Testis (tissue), 3 donors: ENCODE measurements around the gene PSMB11. TPM values are rescaled to one million over a fixed set of nuclear protein-coding genes. Genes with fewer than 3 reads are reported as not detected.

ENCODE experiments used
- DNase-seq: peaks from one replicate; pipeline ENCODE4 v3.0.0-alpha.2; 2019
- H3K27ac ChIP-seq, 2 donors: fragments of 200-600 bp; sonication (generic); one replicate each; pipeline ENCODE4 v1.5.1; 2019
- H3K27me3 ChIP-seq: fragments of 200-600 bp; sonication (generic); one replicate; pipeline ENCODE4 v1.5.1; 2019
- H3K36me3 ChIP-seq: fragments of 200-600 bp; sonication (generic); one replicate; pipeline ENCODE4 v1.5.1; 2017; ENCODE audit warnings: low read depth; ENCODE audit errors: missing control alignments
- H3K4me1 ChIP-seq: fragments of 200-600 bp; sonication (generic); one replicate; pipeline ENCODE4 v1.5.1; 2019
- H3K4me3 ChIP-seq, 2 donors: fragments of 200-600 bp; sonication (generic); one replicate each; pipeline ENCODE4 v1.5.1; 2017 to 2019
- H3K9me3 ChIP-seq: fragments of 200-600 bp; sonication (generic); one replicate; pipeline ENCODE4 v1.5.1; 2017
- POLR2A ChIP-seq: fragments of 450-650 bp; IDR thresholded peaks from one replicate; pipeline ENCODE4 v1.6.1; 2017; ENCODE audit warnings: antibody characterized with exemption, mild to moderate bottlenecking, moderate library complexity
- WGBS, 2 donors: methylation state at CpG; one replicate each; pipeline ENCODE4 v1.1.5; 2018; 5-methylcytosine and 5-hydroxymethylcytosine counted together
- intact Hi-C: fragments of 100-400 bp; cut with DNase I; formaldehyde crosslinking; loops from one replicate; pipeline ENCODE4 v1.15.1; 2023; ENCODE audit warnings: low total_unique reads
- polyA plus RNA-seq: library from polyadenylated mRNA; stranded (reverse); fragments of 350-450 nt; fragmentation: Illumina TruSeq; extraction: RNeasy Lipid Tissue Mini Kit (QIAGEN cat#74804); gene quantifications from one replicate; pipeline ENCODE4 v1.2.3, GENCODE V29; 2014; ENCODE audit warnings: low read depth, low replicate concordance; ENCODE audit not compliant: insufficient read depth
- total RNA-seq, 2 donors: library from RNA; depleted of rRNA; stranded (reverse); fragments of >200 nt; gene quantifications; one replicate each; pipeline ENCODE4 v1.2.3, GENCODE V29; 2016
- TF ChIP-seq, protein P1 (sequence below), 3 experiments: fragments of 450-650 bp in 2 of 3; fragments of 200-600 bp in 1 of 3; sonication (generic) in 1 of 3; IDR thresholded peaks; one replicate each; pipeline ENCODE4 v1.5.1; 2016 to 2019; ENCODE audit warnings: antibody characterized with exemption in 3 of 3, mild to moderate bottlenecking in 2 of 3, moderate library complexity in 1 of 3

Gene PSMB11
- total and polyA plus RNA-seq, 3 donors from 2014 or later, result 0.12 to 0.31 (median 0.20) TPM

DNA sequence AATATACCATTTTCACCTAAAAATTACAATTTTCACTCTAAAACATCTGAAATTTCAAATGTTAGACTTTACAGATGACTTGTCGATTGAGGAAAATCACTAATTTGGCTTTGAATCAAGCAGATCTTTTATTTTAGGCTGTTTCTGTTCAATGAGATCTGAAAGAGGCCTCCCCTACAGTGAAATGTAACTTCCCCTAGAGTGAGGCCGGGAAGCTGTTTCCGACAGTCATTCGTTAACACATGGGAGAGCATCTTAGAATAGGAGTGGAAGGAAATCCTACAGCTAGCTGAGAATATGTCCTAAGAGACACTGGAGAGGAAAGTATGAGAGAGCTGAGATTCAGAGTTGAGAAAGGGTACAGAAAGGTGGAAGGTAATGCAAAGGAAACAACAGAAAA is 26.4 kb upstream of the PSMB11 start:
- intact Hi-C loops, result no loop called here
- TF ChIP-seq, protein P1, sequence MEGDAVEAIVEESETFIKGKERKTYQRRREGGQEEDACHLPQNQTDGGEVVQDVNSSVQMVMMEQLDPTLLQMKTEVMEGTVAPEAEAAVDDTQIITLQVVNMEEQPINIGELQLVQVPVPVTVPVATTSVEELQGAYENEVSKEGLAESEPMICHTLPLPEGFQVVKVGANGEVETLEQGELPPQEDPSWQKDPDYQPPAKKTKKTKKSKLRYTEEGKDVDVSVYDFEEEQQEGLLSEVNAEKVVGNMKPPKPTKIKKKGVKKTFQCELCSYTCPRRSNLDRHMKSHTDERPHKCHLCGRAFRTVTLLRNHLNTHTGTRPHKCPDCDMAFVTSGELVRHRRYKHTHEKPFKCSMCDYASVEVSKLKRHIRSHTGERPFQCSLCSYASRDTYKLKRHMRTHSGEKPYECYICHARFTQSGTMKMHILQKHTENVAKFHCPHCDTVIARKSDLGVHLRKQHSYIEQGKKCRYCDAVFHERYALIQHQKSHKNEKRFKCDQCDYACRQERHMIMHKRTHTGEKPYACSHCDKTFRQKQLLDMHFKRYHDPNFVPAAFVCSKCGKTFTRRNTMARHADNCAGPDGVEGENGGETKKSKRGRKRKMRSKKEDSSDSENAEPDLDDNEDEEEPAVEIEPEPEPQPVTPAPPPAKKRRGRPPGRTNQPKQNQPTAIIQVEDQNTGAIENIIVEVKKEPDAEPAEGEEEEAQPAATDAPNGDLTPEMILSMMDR (IDR thresholded peaks at IDR 0.05), result no peak
- no peak for TF ChIP-seq POLR2A
- Histone ChIP-seq H3K9me3 (no peaks in the 10 kb centered on the region), H3K27me3 (no peaks in the 10 kb centered on the region), H3K27ac (no peak overlapping the region), H3K4me1 (no peaks in the 10 kb centered on the region), H3K4me3 (no peak overlapping the region), H3K36me3 (no peaks in the 10 kb centered on the region)
- DNase-seq, result no peak
- WGBS, 2 donors, result 90 to 93% methylated on average over 4 of the region's 4 CpGs

DNA sequence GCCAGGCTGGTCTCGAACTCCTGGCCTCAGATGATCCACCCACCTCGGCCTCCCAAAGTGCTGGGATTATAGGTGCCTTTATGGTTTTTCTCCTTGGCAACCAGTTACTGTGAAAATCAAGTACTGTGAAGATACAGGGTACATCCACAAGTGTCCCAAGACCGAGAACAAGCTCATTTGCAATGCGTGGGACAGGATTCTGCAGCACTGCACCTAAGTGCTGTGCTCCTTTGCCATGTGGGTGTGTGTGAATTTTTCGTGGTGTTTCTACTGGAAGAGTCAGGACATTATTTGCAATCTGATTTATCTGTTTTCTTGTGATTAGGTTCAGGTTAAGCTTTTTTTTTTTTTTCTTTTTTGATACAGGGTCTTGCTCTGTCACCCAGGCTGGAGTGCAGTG is 24.9 kb upstream of the PSMB11 start:
- H3K4me3 ChIP-seq, result no peak overlapping the region
- no peaks in the 10 kb centered on the region for H3K27me3 ChIP-seq
- TF ChIP-seq POLR2A, result no peak
- TF ChIP-seq, protein P1 (IDR thresholded peaks at IDR 0.05), result no peak
- no peaks in the 10 kb centered on the region for H3K9me3 ChIP-seq
- H3K4me1 ChIP-seq, result no peaks in the 10 kb centered on the region
- H3K27ac ChIP-seq, result no peak overlapping the region
- WGBS, 2 donors, result 87 to 95% methylated on average over 5 of the region's 5 CpGs
- no peak for DNase-seq
- intact Hi-C loops, result no loop called here
- no peaks in the 10 kb centered on the region for H3K36me3 ChIP-seq

DNA sequence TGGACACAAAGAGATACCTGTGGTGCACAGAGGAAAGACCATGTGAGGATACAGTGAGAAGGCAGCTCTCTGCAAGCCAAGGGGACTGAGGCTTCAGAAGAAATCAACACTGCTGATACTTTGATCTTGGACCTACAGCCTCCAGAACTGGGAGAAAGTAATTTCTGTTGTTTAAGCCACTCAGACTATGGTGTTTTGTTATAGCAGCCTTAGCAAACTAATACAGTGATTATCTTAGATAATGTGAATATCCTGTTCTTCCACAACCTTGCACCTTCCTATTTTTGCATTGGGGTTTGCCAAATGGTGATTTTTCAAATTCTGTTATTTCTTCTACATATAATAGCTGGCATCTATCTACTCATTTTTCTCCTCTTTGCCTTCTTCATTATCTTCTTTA is 23.9 kb upstream of the PSMB11 start:
- H3K4me1 ChIP-seq, result no peaks in the 10 kb centered on the region
- no peak for TF ChIP-seq POLR2A
- no peak for DNase-seq
- H3K4me3 ChIP-seq, result no peak overlapping the region
- H3K36me3 ChIP-seq, result no peaks in the 10 kb centered on the region
- no peak overlapping the region for H3K27ac ChIP-seq
- no peaks in the 10 kb centered on the region for H3K27me3 ChIP-seq
- intact Hi-C loops, result no loop called here
- H3K9me3 ChIP-seq, result no peaks in the 10 kb centered on the region

DNA sequence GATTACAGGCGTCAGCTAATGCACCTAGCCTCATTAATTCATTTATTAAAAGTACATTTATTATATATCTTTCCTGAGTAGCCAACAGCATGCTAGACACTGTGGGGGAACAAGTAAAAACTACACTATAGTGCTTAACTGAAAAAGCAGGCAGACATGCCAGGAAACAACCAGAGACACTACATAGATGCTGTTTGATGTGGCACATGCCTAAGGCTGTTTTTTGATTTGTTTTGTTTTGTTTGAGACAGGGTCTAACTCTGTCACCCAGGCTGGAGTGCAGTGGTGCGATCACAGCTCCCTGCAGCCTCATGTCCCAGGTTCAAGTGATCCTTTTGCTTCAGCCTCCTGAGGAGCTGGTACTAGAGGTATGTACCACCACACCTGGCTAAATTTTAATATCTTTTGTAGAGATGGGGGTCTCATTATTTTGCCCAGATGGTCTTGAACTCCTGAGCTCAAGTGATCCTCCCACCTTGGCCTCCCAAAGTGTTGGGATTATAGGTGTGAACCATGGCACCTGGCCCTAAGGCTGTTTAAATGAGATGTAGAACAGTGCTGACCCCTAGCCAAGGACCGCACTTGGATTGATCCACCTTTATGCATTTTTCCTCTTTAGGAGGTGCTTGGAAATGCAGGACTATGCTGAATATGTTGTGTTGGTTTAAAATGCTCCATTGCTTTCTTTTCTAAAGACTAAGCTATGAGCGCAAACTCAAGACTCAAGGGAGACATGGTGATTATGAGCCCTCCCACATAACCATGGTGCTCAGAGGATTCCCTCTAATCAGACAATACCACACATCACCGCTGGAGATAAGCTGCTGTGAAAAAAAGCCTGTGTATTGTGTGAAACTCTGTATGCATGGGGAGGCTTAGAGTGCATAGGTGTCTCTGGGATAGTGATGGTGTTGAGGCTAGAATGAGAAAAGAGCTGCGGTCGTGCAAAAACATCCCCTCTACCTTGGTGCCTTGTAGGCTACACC is 21.6 kb upstream of the PSMB11 start:
- no peaks in the 10 kb centered on the region for H3K4me1 ChIP-seq
- H3K36me3 ChIP-seq, result no peaks in the 10 kb centered on the region
- H3K9me3 ChIP-seq, result no peaks in the 10 kb centered on the region
- H3K4me3 ChIP-seq, result no peak overlapping the region
- TF ChIP-seq, protein P1 (IDR thresholded peaks at IDR 0.05), result no peak
- no peak for TF ChIP-seq POLR2A
- 92 to 94% methylated on average over 7 of the region's 7 CpGs for WGBS, 2 donors
- intact Hi-C loops, result no loop called here
- H3K27me3 ChIP-seq, result no peaks in the 10 kb centered on the region
- DNase-seq, result no peak
- no peak overlapping the region for H3K27ac ChIP-seq

DNA sequence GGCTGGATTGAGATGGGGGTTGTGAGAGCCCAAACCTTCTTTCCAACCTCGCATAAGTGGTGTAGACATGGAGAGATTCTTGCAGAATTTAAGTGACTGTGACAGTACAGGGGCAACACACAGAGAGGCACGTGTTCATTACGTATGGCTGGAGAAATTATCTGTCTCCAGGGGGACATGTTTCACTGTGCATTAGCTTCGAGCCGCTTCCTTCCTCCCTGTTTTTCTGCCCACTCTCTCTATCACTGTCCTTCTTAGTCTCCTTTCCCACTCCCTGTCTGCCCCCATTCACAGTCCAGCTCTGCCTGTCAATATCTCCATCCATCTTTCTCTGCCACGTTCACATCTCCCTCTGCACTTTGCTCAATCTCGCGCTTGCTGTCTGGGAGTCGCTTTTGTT is 20.6 kb upstream of the PSMB11 start:
- Histone ChIP-seq H3K36me3 (no peaks in the 10 kb centered on the region), H3K27ac (no peak overlapping the region), H3K4me1 (no peaks in the 10 kb centered on the region), H3K4me3 (no peak overlapping the region), H3K9me3 (no peaks in the 10 kb centered on the region), H3K27me3 (no peaks in the 10 kb centered on the region)
- WGBS, 2 donors, result 81 to 84% methylated on average over 9 of the region's 9 CpGs
- TF ChIP-seq, protein P1 (IDR thresholded peaks at IDR 0.05), result no peak
- no peak for TF ChIP-seq POLR2A
- no peak for DNase-seq
- intact Hi-C loops, result no loop called here
